RWPE2 (cell line): Measurements from ENCODE around the gene ZNF70.

Experiments
- ATAC-seq: fragments of 200-7000 bp; cut with Tn5 transposase; 3 replicates; pipeline ENCODE4 v1.9.1; 2021; ENCODE audit warnings: low read depth
- DNase-seq: peaks from one replicate; pipeline ENCODE4 v3.0.0-alpha.2; 2020; ENCODE audit warnings: low spot score
- H3K27ac ChIP-seq: fragments of 450-650 bp; 2 replicates; pipeline ENCODE4 v1.5.1; 2017; ENCODE audit warnings: mild to moderate bottlenecking; ENCODE audit not compliant: poor library complexity, severe bottlenecking
- H3K27me3 ChIP-seq: fragments of 250-450 bp; sonication (Bioruptor Pico); 2 replicates; pipeline ENCODE4 v1.5.1; 2021; ENCODE audit warnings: mild to moderate bottlenecking, moderate library complexity; ENCODE audit not compliant: insufficient read depth, poor library complexity, severe bottlenecking
- H3K36me3 ChIP-seq: fragments of 250-450 bp; sonication (Bioruptor Pico); 2 replicates; pipeline ENCODE4 v1.5.1; 2020; ENCODE audit warnings: low read depth, mild to moderate bottlenecking, moderate library complexity
- H3K4me1 ChIP-seq: fragments of 250-450 bp; sonication (Bioruptor Pico); 2 replicates; pipeline ENCODE4 v1.5.1; 2021; ENCODE audit warnings: mild to moderate bottlenecking, moderate library complexity; ENCODE audit not compliant: insufficient read depth, poor library complexity, severe bottlenecking
- H3K4me3 ChIP-seq: fragments of 250-450 bp; sonication (Bioruptor Pico); 2 replicates; pipeline ENCODE4 v1.5.1; 2021; ENCODE audit warnings: mild to moderate bottlenecking, moderate library complexity; ENCODE audit not compliant: severe bottlenecking
- H3K9me3 ChIP-seq: fragments of 250-450 bp; sonication (Bioruptor Pico); 2 replicates; pipeline ENCODE4 v1.5.1; 2021; ENCODE audit warnings: mild to moderate bottlenecking, moderate library complexity; ENCODE audit not compliant: severe bottlenecking
- TF ChIP-seq, protein P1 (sequence below): fragments of 450-650 bp; IDR thresholded peaks from one replicate; pipeline ENCODE4 v1.5.1; 2017; ENCODE audit warnings: mild to moderate bottlenecking, moderate library complexity; ENCODE audit not compliant: poor library complexity, severe bottlenecking

Gene ZNF70

DNA sequence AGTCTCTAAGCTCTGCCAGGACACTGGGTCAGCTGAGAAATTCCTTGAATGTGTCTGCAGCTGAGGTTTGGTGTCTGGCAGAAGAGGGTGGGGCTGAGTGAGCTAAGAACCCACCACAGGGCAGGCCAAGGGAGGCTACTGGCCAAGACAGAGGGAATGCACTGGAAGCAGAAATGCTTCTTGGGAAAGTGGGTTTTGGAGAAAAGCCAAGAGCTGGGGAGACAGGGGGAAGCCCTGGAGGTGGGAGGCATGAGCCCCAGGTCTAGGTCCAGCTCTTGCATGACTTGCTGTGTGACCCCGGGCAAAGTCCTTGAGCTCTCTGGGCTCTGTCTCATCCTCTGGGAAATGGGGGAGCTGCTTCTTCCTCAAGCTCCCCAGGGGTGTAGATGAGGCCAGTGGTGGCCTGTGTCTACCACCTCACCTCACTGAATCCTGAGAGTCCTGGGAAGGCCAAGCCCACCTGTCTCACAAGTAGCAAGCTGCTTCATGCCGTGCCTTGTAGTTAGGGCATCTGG is 24.1 kb upstream of the ZNF70 start:
- Histone ChIP-seq H3K36me3 (no peaks in the 10 kb centered on the region), H3K27me3 (no peaks in the 10 kb centered on the region), H3K4me1 (no peaks in the 10 kb centered on the region), H3K27ac (no peak overlapping the region), H3K9me3 (no peaks in the 10 kb centered on the region), H3K4me3 (no peak overlapping the region)
- ATAC-seq (no peak), DNase-seq (no peak)
- TF ChIP-seq, protein P1, sequence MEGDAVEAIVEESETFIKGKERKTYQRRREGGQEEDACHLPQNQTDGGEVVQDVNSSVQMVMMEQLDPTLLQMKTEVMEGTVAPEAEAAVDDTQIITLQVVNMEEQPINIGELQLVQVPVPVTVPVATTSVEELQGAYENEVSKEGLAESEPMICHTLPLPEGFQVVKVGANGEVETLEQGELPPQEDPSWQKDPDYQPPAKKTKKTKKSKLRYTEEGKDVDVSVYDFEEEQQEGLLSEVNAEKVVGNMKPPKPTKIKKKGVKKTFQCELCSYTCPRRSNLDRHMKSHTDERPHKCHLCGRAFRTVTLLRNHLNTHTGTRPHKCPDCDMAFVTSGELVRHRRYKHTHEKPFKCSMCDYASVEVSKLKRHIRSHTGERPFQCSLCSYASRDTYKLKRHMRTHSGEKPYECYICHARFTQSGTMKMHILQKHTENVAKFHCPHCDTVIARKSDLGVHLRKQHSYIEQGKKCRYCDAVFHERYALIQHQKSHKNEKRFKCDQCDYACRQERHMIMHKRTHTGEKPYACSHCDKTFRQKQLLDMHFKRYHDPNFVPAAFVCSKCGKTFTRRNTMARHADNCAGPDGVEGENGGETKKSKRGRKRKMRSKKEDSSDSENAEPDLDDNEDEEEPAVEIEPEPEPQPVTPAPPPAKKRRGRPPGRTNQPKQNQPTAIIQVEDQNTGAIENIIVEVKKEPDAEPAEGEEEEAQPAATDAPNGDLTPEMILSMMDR = no peak

DNA sequence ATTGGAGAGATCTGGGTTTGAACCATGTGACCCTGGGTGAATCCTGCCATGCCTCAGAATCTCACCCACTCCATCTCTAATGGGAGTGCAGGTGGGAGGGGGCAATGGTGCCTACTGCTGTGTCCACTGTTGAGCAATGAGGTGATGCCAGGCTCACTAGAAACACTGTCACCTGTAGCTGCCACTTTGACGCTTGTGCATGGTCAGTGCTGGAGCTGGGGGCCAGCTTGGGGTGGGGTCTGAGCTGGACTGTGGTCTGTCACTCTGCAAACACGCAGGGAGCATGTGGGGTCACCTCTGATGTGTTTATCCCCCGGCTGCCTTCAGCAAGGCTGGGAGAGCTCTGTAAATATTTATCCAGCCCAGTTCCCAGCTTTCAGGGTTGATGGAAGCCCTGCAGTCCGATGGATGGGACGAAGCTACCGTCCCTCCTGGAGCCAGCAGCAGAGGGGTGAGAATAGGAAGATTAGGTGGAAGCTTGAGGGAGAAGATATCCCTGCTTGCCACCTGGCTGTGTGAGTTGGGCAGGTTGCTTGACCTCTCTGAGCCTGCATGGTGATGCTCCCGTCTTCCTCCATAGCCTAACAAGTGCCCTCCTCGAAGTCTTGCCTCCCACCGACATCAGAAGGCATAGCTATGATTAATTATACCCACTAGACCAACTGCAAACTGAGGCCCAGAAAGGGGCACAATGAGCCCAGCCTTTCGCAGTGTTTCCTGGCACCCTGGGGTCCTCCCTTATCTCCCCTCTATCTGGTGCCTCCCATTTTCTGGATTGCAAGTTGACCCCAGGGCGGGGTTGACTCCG is 23.4 kb upstream of the ZNF70 start:
- ATAC-seq = no peak
- no peak for DNase-seq
- TF ChIP-seq, protein P1 = no peak
- Histone ChIP-seq H3K4me1 (no peaks in the 10 kb centered on the region), H3K9me3 (no peaks in the 10 kb centered on the region), H3K4me3 (no peak overlapping the region), H3K36me3 (no peaks in the 10 kb centered on the region), H3K27ac (no peak overlapping the region), H3K27me3 (no peaks in the 10 kb centered on the region)

DNA sequence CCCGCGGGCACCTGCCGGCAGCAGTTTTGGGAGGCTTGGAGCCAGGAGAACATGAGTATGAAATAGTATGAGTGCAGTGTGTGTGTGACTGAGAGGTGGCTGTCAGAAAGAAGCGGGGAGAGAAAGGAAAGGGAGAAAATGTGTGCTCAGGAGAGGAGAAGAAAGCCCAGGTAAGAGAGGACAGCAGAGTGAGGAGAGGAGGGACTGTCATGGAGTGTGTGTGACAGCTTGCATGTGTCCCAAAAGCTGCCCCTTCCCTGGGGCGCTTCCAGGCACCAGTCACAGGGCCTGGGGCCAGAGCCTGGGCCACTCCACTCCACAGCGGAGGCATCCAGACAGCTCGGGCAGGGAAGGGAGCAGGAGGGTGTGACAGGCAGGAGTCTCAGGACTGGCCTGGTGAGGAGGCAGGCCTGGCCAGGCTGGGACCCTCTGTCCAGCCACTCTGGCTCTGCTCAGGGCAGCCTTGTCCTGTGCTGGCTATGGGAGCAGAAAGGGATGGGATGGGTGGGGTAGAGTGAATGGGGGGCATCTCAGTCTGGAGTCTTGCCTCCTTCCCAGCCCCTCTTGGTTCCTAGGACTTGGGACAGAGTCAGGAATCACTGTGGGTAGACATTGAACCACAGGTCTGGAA is 22.7 kb upstream of the ZNF70 start:
- Histone ChIP-seq H3K27me3 (no peaks in the 10 kb centered on the region), H3K36me3 (no peaks in the 10 kb centered on the region), H3K27ac (no peak overlapping the region), H3K4me1 (no peaks in the 10 kb centered on the region), H3K9me3 (no peaks in the 10 kb centered on the region), H3K4me3 (no peak overlapping the region)
- DNase-seq (no peak), ATAC-seq (0 out of 3 replicates have a peak, but pooled peaks have one; percentile 10)
- TF ChIP-seq, protein P1 = no peak

DNA sequence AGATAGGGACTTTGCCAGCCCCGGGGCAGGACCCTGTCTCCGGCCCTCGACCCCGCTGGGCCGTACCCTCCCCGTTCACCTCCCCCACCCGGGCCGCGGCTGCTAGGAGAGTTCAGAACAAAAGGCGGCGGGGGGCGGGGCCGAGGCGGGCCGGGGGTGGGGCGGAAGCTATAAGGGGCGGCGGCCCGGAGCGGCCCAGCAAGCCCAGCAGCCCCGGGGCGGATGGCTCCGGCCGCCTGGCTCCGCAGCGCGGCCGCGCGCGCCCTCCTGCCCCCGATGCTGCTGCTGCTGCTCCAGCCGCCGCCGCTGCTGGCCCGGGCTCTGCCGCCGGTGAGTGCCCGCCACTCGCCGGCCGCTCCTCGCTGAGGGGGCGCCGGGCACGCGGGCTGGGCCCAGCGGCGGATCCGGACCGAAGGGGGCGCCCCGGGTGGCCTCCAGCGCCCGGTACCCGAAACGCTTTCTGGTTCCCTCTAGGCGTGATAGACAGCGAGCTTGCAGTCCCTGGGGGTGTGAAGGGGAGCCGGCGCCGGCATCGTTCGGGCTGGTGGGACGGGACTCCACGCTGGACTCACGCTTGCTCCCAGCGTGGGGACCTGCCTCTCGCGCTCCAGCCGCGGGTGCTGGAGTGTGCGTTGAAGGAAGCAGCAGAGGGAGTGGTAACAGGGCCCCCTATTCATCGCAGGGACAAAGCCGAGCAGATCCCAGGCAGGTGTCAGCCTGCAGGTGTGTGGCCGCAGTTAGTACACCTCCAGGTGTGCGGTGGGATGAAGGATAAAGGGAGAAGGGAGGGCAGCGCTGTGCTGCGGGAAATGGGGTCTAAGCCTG is 21.9 kb upstream of the ZNF70 start, which contains the start of gene MMP11:
TSS of gene MMP11 (plus strand) at position 201 of the 825 bp plus-strand sequence. CDS start at position 223, 22 bp downstream.
- Histone ChIP-seq H3K4me3 (peak within 1 kb of the TSS; percentile 37), H3K27me3 (no peaks in the 10 kb centered on the region), H3K27ac (no peak within 1 kb of the TSS), H3K36me3 (no peaks in the 10 kb centered on the region), H3K9me3 (no peaks in the 10 kb centered on the region), H3K4me1 (no peaks in the 10 kb centered on the region)
- ATAC-seq (0 out of 3 replicates have a peak, but pooled peaks have one; percentile 14), DNase-seq (no peak)
- TF ChIP-seq, protein P1 = peak; percentile 21
